NCI-H69 (cell line): ENCODE data around the gene SIPA1L2.

Experiments used
- DNase-seq: peaks from one replicate; lab custom pipeline; 2025; lab: John Stamatoyannopoulos, UW

SIPA1L2 gene

GRCh38 chr1:232643251-232643650 lies 13.3 kb upstream of the SIPA1L2 start:
- peak; percentile 34 for DNase-seq

- DNase-seq = no peak
These were observed 11.6 kb upstream of the SIPA1L2 start for GRCh38 chr1:232641507-232641906.

- DNase-seq = no peak
These were observed 6.9 kb upstream of the SIPA1L2 start for GRCh38 chr1:232636799-232637198.

- peak; percentile 79 for DNase-seq
These were observed 5.9 kb upstream of the SIPA1L2 start for GRCh38 chr1:232635778-232636356.

GRCh38 chr1:232635279-232635678 lies 5.3 kb upstream of the SIPA1L2 start:
- DNase-seq = no peak

GRCh38 chr1:232634096-232634495 lies 4.2 kb upstream of the SIPA1L2 start:
- DNase-seq = no peak

GRCh38 chr1:232630894-232631195 lies 912 bp upstream of the SIPA1L2 start:
- no peak for DNase-seq

- peak; percentile 71 for DNase-seq
These were observed 485 bp downstream of the SIPA1L2 start for GRCh38 chr1:232629250-232630046.

GRCh38 chr1:232628335-232629249 lies 1.3 kb downstream of the SIPA1L2 start:
- peak; percentile 73 for DNase-seq

- DNase-seq = peak; percentile 90
These were observed 2.1 kb downstream of the SIPA1L2 start for GRCh38 chr1:232627645-232628334.

- DNase-seq = no peak
These were observed 2.8 kb downstream of the SIPA1L2 start for GRCh38 chr1:232627171-232627570.

- no peak for DNase-seq
These were observed 3.5 kb downstream of the SIPA1L2 start for GRCh38 chr1:232626452-232626851.

GRCh38 chr1:232625319-232625868 lies 4.5 kb downstream of the SIPA1L2 start:
- no peak for DNase-seq

GRCh38 chr1:232624546-232625281 lies 5.2 kb downstream of the SIPA1L2 start:
- DNase-seq = no peak

- DNase-seq = peak; percentile 97
These were observed 7.0 kb downstream of the SIPA1L2 start for GRCh38 chr1:232622981-232623380.

- DNase-seq = peak; percentile 98
These were observed 7.6 kb downstream of the SIPA1L2 start for GRCh38 chr1:232622378-232622777.

- DNase-seq = peak; percentile 40
These were observed 8.9 kb downstream of the SIPA1L2 start for GRCh38 chr1:232621050-232621449.

GRCh38 chr1:232620356-232620969 lies 9.5 kb downstream of the SIPA1L2 start:
- DNase-seq = peak; percentile 98

- DNase-seq = peak; percentile 59
These were observed 12.7 kb downstream of the SIPA1L2 start for GRCh38 chr1:232617237-232617636.

GRCh38 chr1:232615306-232615800 lies 14.6 kb downstream of the SIPA1L2 start:
- no peak for DNase-seq
